A549 (cell line): ENCODE measurements around the gene R3HDML. TPM values are rescaled to one million over a fixed set of nuclear protein-coding genes. Genes with fewer than 3 reads are reported as not detected.

Experiments
- CBX8 ChIP-seq: fragments of 200-600 bp; sonication (generic); IDR thresholded peaks from 2 replicates; pipeline ENCODE4 v1.6.1; 2016
- CEBPB ChIP-seq, 2 experiments: fragments of >200 bp in 1 of 2; sonication (Bioruptor Twin) in 1 of 2; formaldehyde crosslinking in 1 of 2; IDR thresholded peaks; 2 replicates each; pipeline ENCODE4 v1.6.1; 2012 to 2016
- EHF ChIP-seq: fragments of 250-450 bp; sonication (Bioruptor Pico); IDR thresholded peaks from 2 replicates; pipeline ENCODE4 v1.5.0; 2020; ENCODE audit warnings: mild to moderate bottlenecking
- EHMT2 ChIP-seq: fragments of 200-600 bp; sonication (generic); IDR thresholded peaks from 2 replicates; pipeline ENCODE4 v1.6.1; 2016; ENCODE audit warnings: antibody characterized with exemption, low read depth, mild to moderate bottlenecking, moderate library complexity
- ESRRA ChIP-seq: fragments of 150-350 bp; IDR thresholded peaks from 2 replicates; pipeline ENCODE4 v1.6.1; 2014; ENCODE audit warnings: mild to moderate bottlenecking, low read length, borderline replicate concordance
- FOSB ChIP-seq: fragments of 250-450 bp; sonication (Bioruptor Pico); IDR thresholded peaks from 2 replicates; pipeline ENCODE4 v1.5.0; 2020; ENCODE audit warnings: mild to moderate bottlenecking, moderate library complexity
- FOSL2 ChIP-seq, 2 experiments: fragments of 450-650 bp in 1 of 2; fragments of >200 bp in 1 of 2; sonication (Bioruptor Twin) in 1 of 2; formaldehyde crosslinking; IDR thresholded peaks; 2 replicates each; pipeline versions ENCODE4 v1.5.0 to v1.6.1; 2016 to 2020; ENCODE audit warnings: mild to moderate bottlenecking in 1 of 2, moderate library complexity in 1 of 2
- FOXS1 ChIP-seq: fragments of 250-450 bp; sonication (Bioruptor Pico); IDR thresholded peaks from 2 replicates; pipeline ENCODE4 v1.5.0; 2020; ENCODE audit warnings: mild to moderate bottlenecking, moderate library complexity
- HOXB5 ChIP-seq: fragments of 250-450 bp; sonication (Bioruptor Pico); IDR thresholded peaks from 2 replicates; pipeline ENCODE4 v1.5.0; 2020; ENCODE audit warnings: mild to moderate bottlenecking, moderate library complexity
- KDM1A ChIP-seq: fragments of 200-600 bp; sonication (generic); IDR thresholded peaks from 2 replicates; pipeline ENCODE4 v1.6.1; 2016; ENCODE audit warnings: low read depth, mild to moderate bottlenecking
- MAFK ChIP-seq: fragments of 450-650 bp; IDR thresholded peaks from 2 replicates; pipeline ENCODE4 v1.6.1; 2014; ENCODE audit not compliant: partially characterized antibody
- MAZ ChIP-seq: fragments of 150-350 bp; IDR thresholded peaks from 2 replicates; pipeline ENCODE4 v1.6.1; 2014; ENCODE audit warnings: antibody characterized with exemption, low read depth, low read length, borderline replicate concordance
- MYC ChIP-seq: IDR thresholded peaks from 2 replicates; pipeline ENCODE4 v1.6.1; 2012; ENCODE audit warnings: mild to moderate bottlenecking, inconsistent platforms, low read length, improper control_type of control experiment, borderline replicate concordance
- NFE2L2 ChIP-seq: fragments of 150-350 bp; conservative IDR thresholded peaks from 2 replicates; pipeline ENCODE4 v1.6.1; 2014; ENCODE audit warnings: low read length
- POLR2A ChIP-seq: IDR thresholded peaks from 2 replicates; pipeline ENCODE4 v1.6.1; 2012; ENCODE audit warnings: mild to moderate bottlenecking, low read length
- POLR2AphosphoS2 ChIP-seq: conservative IDR thresholded peaks from 2 replicates; pipeline ENCODE4 v1.6.1; 2012; ENCODE audit warnings: low read length, improper control_type of control experiment, inconsistent platforms
- RARB ChIP-seq: fragments of 250-450 bp; sonication (Bioruptor Pico); IDR thresholded peaks from 2 replicates; pipeline ENCODE4 v1.8.0; 2021; ENCODE audit warnings: mild to moderate bottlenecking, moderate library complexity
- RFX5 ChIP-seq: fragments of 450-650 bp; IDR thresholded peaks from 2 replicates; pipeline ENCODE4 v1.7.1; 2014; ENCODE audit warnings: antibody characterized with exemption, mild to moderate bottlenecking, moderate library complexity
- RNF2 ChIP-seq: fragments of 200-600 bp; sonication (generic); IDR thresholded peaks from 2 replicates; pipeline ENCODE4 v1.6.1; 2016; ENCODE audit warnings: low read depth, mild to moderate bottlenecking, antibody characterized with exemption, moderate library complexity, borderline replicate concordance
- SMC3 ChIP-seq: fragments of >200 bp; sonication (Bioruptor Twin); formaldehyde crosslinking; IDR thresholded peaks from 3 replicates; pipeline ENCODE4 v1.6.1; 2018; ENCODE audit warnings: inconsistent platforms
- SREBF2 ChIP-seq: fragments of 450-650 bp; IDR thresholded peaks from 2 replicates; pipeline ENCODE4 v1.6.1; 2014; ENCODE audit warnings: mild to moderate bottlenecking, moderate library complexity
- TP53 ChIP-seq: fragments of 250-450 bp; sonication (Bioruptor Pico); IDR thresholded peaks from 2 replicates; pipeline ENCODE4 v1.5.0; 2021; ENCODE audit warnings: mild to moderate bottlenecking, moderate library complexity
- ZC3H11A ChIP-seq: fragments of 450-650 bp; IDR thresholded peaks from 2 replicates; pipeline ENCODE4 v1.6.1; 2014; ENCODE audit warnings: antibody characterized with exemption, mild to moderate bottlenecking
- ZNF302 ChIP-seq: fragments of 250-450 bp; sonication (Bioruptor Pico); IDR thresholded peaks from 2 replicates; pipeline ENCODE4 v1.9.0; 2021; ENCODE audit warnings: inconsistent platforms, mild to moderate bottlenecking, moderate library complexity
- ZSCAN20 ChIP-seq: fragments of 250-450 bp; sonication (Bioruptor Pico); IDR thresholded peaks from 2 replicates; pipeline ENCODE4 v1.8.0; 2022; ENCODE audit warnings: mild to moderate bottlenecking, moderate library complexity
- polyA plus RNA-seq, 4 experiments: library from polyadenylated mRNA; depleted of rRNA in 3 of 4; stranded (reverse); fragments of >200 nt; fragmentation: RNase III in 1 of 4; extraction: RNeasy Plus Mini Kit Qiagen cat#74134 plus additional on column Dnase treatment in 1 of 4; gene quantifications; 2 replicates in 3 of 4; 3 replicates in 1 of 4; pipeline ENCODE4 v1.2.3, GENCODE V29; 2011 to 2017
- TF ChIP-seq, protein P1 (sequence below): fragments of 150-350 bp; IDR thresholded peaks from 2 replicates; pipeline ENCODE4 v1.6.1; 2014; ENCODE audit warnings: low read depth, mild to moderate bottlenecking, low read length
- TF ChIP-seq, protein P2 (sequence below): IDR thresholded peaks from 2 replicates; pipeline ENCODE4 v1.6.1; 2012
- TF ChIP-seq, protein P3 (sequence below): fragments of 200-600 bp; sonication (generic); IDR thresholded peaks from 2 replicates; pipeline ENCODE4 v1.6.1; 2016; ENCODE audit warnings: antibody characterized with exemption, mild to moderate bottlenecking, moderate library complexity
- TF ChIP-seq, protein P4 (sequence below): fragments of 250-450 bp; sonication (Bioruptor Pico); IDR thresholded peaks from 2 replicates; pipeline ENCODE4 v1.5.0; 2021; ENCODE audit warnings: mild to moderate bottlenecking, moderate library complexity, borderline replicate concordance
- TF ChIP-seq, protein P5 (sequence below): IDR thresholded peaks from 2 replicates; pipeline ENCODE4 v1.6.1; 2012
- TF ChIP-seq, protein P6 (sequence below): fragments of 450-650 bp; IDR thresholded peaks from 2 replicates; pipeline ENCODE4 v1.6.1; 2014; ENCODE audit warnings: antibody characterized with exemption
- TF ChIP-seq, protein P7 (sequence below): fragments of >200 bp; sonication (Bioruptor Twin); formaldehyde crosslinking; IDR thresholded peaks from 3 replicates; pipeline ENCODE4 v1.5.1; 2016
- TF ChIP-seq, protein P8 (sequence below): fragments of >200 bp; sonication (Bioruptor Twin); formaldehyde crosslinking; IDR thresholded peaks from 2 replicates; pipeline ENCODE4 v1.6.1; 2016

R3HDML gene
- polyA plus RNA-seq, 2 of the 4 experiments (the other 2 are of a cell fraction) = 0.96 to 1.2 TPM

DNA sequence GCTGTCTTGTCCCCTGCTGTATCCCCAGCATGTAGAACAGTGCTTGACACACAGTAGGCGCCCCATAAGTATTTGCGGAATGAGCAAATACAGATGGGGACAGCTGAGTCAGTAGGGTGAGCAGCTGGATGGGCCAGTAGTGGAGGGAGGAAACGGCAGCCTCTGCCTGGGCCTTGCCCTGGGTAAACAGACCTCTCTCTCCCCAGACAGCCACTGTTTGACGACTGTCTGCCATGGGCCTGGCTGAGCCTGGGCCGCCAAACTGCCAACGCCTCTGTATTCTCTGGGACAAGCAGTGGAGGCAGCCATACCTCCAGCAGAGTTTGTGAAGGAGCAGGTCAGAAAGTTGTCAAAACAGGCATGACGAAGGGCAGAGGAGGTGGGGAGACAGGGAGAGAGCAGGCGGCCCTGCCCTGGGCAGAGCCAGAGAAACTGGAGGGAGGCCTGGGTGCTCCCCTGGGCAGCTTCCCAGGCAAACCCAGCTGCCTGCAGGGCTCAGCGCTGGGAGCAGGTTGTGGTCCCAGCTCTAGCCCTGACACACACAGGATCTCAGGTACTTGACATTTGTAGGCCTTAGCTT lies 33.9 kb downstream of the R3HDML start (continued):
- TF ChIP-seq, protein P1, sequence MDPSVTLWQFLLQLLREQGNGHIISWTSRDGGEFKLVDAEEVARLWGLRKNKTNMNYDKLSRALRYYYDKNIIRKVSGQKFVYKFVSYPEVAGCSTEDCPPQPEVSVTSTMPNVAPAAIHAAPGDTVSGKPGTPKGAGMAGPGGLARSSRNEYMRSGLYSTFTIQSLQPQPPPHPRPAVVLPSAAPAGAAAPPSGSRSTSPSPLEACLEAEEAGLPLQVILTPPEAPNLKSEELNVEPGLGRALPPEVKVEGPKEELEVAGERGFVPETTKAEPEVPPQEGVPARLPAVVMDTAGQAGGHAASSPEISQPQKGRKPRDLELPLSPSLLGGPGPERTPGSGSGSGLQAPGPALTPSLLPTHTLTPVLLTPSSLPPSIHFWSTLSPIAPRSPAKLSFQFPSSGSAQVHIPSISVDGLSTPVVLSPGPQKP = no peak
- no peak for TF ChIP-seq MAZ
- no peak for TF ChIP-seq RNF2
- no peak for TF ChIP-seq SMC3
- TF ChIP-seq CBX8 = no peak
- TF ChIP-seq FOSB (CRISPR knock-in tag) = no peak
- no peak for TF ChIP-seq RARB (CRISPR knock-in tag)
- TF ChIP-seq, protein P2, sequence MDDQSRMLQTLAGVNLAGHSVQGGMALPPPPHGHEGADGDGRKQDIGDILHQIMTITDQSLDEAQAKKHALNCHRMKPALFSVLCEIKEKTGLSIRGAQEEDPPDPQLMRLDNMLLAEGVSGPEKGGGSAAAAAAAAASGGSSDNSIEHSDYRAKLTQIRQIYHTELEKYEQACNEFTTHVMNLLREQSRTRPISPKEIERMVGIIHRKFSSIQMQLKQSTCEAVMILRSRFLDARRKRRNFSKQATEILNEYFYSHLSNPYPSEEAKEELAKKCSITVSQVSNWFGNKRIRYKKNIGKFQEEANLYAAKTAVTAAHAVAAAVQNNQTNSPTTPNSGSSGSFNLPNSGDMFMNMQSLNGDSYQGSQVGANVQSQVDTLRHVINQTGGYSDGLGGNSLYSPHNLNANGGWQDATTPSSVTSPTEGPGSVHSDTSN = peak; percentile 83
- TF ChIP-seq, protein P3, sequence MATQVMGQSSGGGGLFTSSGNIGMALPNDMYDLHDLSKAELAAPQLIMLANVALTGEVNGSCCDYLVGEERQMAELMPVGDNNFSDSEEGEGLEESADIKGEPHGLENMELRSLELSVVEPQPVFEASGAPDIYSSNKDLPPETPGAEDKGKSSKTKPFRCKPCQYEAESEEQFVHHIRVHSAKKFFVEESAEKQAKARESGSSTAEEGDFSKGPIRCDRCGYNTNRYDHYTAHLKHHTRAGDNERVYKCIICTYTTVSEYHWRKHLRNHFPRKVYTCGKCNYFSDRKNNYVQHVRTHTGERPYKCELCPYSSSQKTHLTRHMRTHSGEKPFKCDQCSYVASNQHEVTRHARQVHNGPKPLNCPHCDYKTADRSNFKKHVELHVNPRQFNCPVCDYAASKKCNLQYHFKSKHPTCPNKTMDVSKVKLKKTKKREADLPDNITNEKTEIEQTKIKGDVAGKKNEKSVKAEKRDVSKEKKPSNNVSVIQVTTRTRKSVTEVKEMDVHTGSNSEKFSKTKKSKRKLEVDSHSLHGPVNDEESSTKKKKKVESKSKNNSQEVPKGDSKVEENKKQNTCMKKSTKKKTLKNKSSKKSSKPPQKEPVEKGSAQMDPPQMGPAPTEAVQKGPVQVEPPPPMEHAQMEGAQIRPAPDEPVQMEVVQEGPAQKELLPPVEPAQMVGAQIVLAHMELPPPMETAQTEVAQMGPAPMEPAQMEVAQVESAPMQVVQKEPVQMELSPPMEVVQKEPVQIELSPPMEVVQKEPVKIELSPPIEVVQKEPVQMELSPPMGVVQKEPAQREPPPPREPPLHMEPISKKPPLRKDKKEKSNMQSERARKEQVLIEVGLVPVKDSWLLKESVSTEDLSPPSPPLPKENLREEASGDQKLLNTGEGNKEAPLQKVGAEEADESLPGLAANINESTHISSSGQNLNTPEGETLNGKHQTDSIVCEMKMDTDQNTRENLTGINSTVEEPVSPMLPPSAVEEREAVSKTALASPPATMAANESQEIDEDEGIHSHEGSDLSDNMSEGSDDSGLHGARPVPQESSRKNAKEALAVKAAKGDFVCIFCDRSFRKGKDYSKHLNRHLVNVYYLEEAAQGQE = no peak
- TF ChIP-seq, protein P4, sequence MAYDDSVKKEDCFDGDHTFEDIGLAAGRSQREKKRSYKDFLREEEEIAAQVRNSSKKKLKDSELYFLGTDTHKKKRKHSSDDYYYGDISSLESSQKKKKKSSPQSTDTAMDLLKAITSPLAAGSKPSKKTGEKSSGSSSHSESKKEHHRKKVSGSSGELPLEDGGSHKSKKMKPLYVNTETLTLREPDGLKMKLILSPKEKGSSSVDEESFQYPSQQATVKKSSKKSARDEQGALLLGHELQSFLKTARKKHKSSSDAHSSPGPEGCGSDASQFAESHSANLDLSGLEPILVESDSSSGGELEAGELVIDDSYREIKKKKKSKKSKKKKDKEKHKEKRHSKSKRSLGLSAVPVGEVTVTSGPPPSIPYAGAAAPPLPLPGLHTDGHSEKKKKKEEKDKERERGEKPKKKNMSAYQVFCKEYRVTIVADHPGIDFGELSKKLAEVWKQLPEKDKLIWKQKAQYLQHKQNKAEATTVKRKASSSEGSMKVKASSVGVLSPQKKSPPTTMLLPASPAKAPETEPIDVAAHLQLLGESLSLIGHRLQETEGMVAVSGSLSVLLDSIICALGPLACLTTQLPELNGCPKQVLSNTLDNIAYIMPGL (CRISPR knock-in tag) = no peak
- TF ChIP-seq, protein P5, sequence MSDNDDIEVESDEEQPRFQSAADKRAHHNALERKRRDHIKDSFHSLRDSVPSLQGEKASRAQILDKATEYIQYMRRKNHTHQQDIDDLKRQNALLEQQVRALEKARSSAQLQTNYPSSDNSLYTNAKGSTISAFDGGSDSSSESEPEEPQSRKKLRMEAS = peak; percentile 87
- no peak for TF ChIP-seq RFX5
- TF ChIP-seq ZC3H11A = no peak
- peak; percentile 75; the same call in 1 of the 2 replicates for TF ChIP-seq HOXB5 (CRISPR knock-in tag)
- no peak for TF ChIP-seq FOXS1 (CRISPR knock-in tag)
- TF ChIP-seq POLR2AphosphoS2 = no peak
- TF ChIP-seq NFE2L2 = no peak
- TF ChIP-seq MYC = no peak
- TF ChIP-seq SREBF2 = no peak
- TF ChIP-seq EHF (CRISPR knock-in tag) = no peak
- TF ChIP-seq FOSL2 (IDR thresholded peaks at IDR 0.05) = no peak
- TF ChIP-seq FOSL2 (CRISPR knock-in tag; IDR thresholded peaks at IDR 0.05) = peak; percentile 81
- TF ChIP-seq ZNF302 = no peak
- TF ChIP-seq MAFK = peak; percentile 90
- peak; percentile 32; the same call in 1 of the 2 replicates for TF ChIP-seq POLR2A
- TF ChIP-seq EHMT2 = no peak
- peak in 1 of 2 experiments; percentile 55; a peak in 1 of 4 replicates for TF ChIP-seq CEBPB (IDR thresholded peaks at IDR 0.05)
- TF ChIP-seq TP53 = no peak
- TF ChIP-seq ESRRA = no peak
- TF ChIP-seq, protein P6, sequence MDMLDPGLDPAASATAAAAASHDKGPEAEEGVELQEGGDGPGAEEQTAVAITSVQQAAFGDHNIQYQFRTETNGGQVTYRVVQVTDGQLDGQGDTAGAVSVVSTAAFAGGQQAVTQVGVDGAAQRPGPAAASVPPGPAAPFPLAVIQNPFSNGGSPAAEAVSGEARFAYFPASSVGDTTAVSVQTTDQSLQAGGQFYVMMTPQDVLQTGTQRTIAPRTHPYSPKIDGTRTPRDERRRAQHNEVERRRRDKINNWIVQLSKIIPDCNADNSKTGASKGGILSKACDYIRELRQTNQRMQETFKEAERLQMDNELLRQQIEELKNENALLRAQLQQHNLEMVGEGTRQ = no peak
- TF ChIP-seq KDM1A = no peak
- TF ChIP-seq, protein P7, sequence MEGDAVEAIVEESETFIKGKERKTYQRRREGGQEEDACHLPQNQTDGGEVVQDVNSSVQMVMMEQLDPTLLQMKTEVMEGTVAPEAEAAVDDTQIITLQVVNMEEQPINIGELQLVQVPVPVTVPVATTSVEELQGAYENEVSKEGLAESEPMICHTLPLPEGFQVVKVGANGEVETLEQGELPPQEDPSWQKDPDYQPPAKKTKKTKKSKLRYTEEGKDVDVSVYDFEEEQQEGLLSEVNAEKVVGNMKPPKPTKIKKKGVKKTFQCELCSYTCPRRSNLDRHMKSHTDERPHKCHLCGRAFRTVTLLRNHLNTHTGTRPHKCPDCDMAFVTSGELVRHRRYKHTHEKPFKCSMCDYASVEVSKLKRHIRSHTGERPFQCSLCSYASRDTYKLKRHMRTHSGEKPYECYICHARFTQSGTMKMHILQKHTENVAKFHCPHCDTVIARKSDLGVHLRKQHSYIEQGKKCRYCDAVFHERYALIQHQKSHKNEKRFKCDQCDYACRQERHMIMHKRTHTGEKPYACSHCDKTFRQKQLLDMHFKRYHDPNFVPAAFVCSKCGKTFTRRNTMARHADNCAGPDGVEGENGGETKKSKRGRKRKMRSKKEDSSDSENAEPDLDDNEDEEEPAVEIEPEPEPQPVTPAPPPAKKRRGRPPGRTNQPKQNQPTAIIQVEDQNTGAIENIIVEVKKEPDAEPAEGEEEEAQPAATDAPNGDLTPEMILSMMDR = no peak
- TF ChIP-seq, protein P8, sequence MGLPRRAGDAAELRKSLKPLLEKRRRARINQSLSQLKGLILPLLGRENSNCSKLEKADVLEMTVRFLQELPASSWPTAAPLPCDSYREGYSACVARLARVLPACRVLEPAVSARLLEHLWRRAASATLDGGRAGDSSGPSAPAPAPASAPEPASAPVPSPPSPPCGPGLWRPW = no peak
- TF ChIP-seq ZSCAN20 (CRISPR knock-in tag) = no peak
